GM12878 (cell line): Measurements from ENCODE around the gene SLC36A1. TPM values are rescaled to one million over a fixed set of nuclear protein-coding genes. Genes with fewer than 3 reads are reported as not detected.

Source experiments
- ATAC-seq: fragments of 200-7000 bp; cut with Tn5 transposase; 3 replicates; pipeline ENCODE4 v1.9.1; 2020; ENCODE audit warnings: mild to moderate bottlenecking, moderate library complexity
- BruUV-seq: library from RNA; stranded (reverse); fragments of 400-500 nt; replicated peaks from 2 replicates; lab custom pipeline; 2021; lab: Mats Ljungman, UMichigan
- CTCF ChIA-PET: fragments of 300-600 bp; sonication (Branson Sonifier 250); formaldehyde crosslinking; extraction: SDS; loops from one replicate; lab custom pipeline; 2021; ENCODE audit warnings: inconsistent platforms; lab: Yijun Ruan, JAX
- POLR2A ChIA-PET: fragments of 350-600 bp; formaldehyde crosslinking; extraction: SDS; loops from one replicate; lab custom pipeline; 2021; ENCODE audit warnings: inconsistent platforms; lab: Charles Lee
- RAD21 ChIA-PET: fragments of 300-600 bp; sonication (Branson Sonifier 250); formaldehyde crosslinking; loops from one replicate; lab custom pipeline; 2023; ENCODE audit warnings: antibody characterized with exemption; ENCODE audit not compliant: unreplicated experiment; lab: Charles Lee
- SMC1A ChIA-PET: fragments of 300-600 bp; sonication (Branson Sonifier 250); formaldehyde crosslinking; loops from one replicate; lab custom pipeline; 2023; ENCODE audit not compliant: unreplicated experiment, uncharacterized antibody; lab: Charles Lee
- DNase-seq: peaks from one replicate; pipeline ENCODE4 v3.0.0-alpha.2; 2011; ENCODE audit warnings: low read depth, low spot score
- FAIRE-seq: peaks from 3 replicates; lab custom pipeline; 2011; peaks lifted over from hg19 to GRCh38; lab: Jason Lieb, UNC
- H2AFZ ChIP-seq: 2 replicates; pipeline ENCODE4 v1.6.0; 2011; ENCODE audit warnings: low read depth, low read length, control low read depth; ENCODE audit not compliant: control insufficient read depth
- H3K27ac ChIP-seq: 2 replicates; pipeline ENCODE4 v1.5.1; 2011; ENCODE audit warnings: control low read depth; ENCODE audit not compliant: control insufficient read depth, insufficient read depth
- H3K27me3 ChIP-seq, 2 experiments: replicated peaks in 1 of 2; 2 replicates each; pipeline versions ENCODE4 v1.6.0 to v1.6.1; 2011; ENCODE audit warnings: low read length in 1 of 2; ENCODE audit not compliant: control insufficient read depth in 2 of 2, insufficient read depth in 2 of 2
- H3K36me3 ChIP-seq, 2 experiments: 2 replicates each; pipeline ENCODE4 v1.5.1; 2011; ENCODE audit warnings: low read length in 1 of 2; ENCODE audit not compliant: control insufficient read depth in 2 of 2, insufficient read depth in 2 of 2
- H3K4me1 ChIP-seq: 2 replicates; pipeline ENCODE4 v1.6.1; 2011; ENCODE audit warnings: mild to moderate bottlenecking, low read length, moderate library complexity, mixed read lengths; ENCODE audit not compliant: control insufficient read depth, insufficient read depth
- H3K4me2 ChIP-seq: 2 replicates; pipeline ENCODE4 v1.6.0; 2011; ENCODE audit warnings: control low read depth; ENCODE audit not compliant: control insufficient read depth, insufficient read depth
- H3K4me3 ChIP-seq: fragments of 200-600 bp; sonication (generic); 2 replicates; pipeline ENCODE4 v1.5.1; 2016
- H3K79me2 ChIP-seq: 2 replicates; pipeline ENCODE4 v1.6.0; 2011; ENCODE audit warnings: low read length; ENCODE audit not compliant: control insufficient read depth, insufficient read depth
- H3K9ac ChIP-seq: 2 replicates; pipeline ENCODE4 v1.8.0; 2011; ENCODE audit warnings: low read length, control low read depth, mixed read lengths; ENCODE audit not compliant: control insufficient read depth, insufficient read depth
- H3K9me3 ChIP-seq: replicated peaks from 3 replicates; pipeline ENCODE4 v1.5.1; 2011; ENCODE audit warnings: mild to moderate bottlenecking, low read length; ENCODE audit not compliant: control insufficient read depth, insufficient read depth
- H4K20me1 ChIP-seq: 2 replicates; pipeline ENCODE4 v1.6.0; 2011; ENCODE audit not compliant: control insufficient read depth, insufficient read depth
- CREB1 ChIP-seq: IDR thresholded peaks from 2 replicates; pipeline ENCODE4 v1.6.1; 2012; ENCODE audit warnings: low read depth, mild to moderate bottlenecking, inconsistent platforms
- MTA2 ChIP-seq: fragments of 450-650 bp; IDR thresholded peaks from 2 replicates; pipeline ENCODE4 v1.6.1; 2016; ENCODE audit warnings: low read depth, mild to moderate bottlenecking, moderate library complexity
- MYC ChIP-seq: IDR thresholded peaks from 2 replicates; pipeline ENCODE4 v1.6.1; 2011; ENCODE audit warnings: mild to moderate bottlenecking, low read length, moderate library complexity, inconsistent platforms; ENCODE audit not compliant: insufficient read depth, insufficient replicate concordance, insufficient read length, severe bottlenecking
- NR2C1 ChIP-seq: fragments of 450-650 bp; IDR thresholded peaks from 2 replicates; pipeline ENCODE4 v1.6.1; 2017; ENCODE audit warnings: antibody characterized with exemption, mild to moderate bottlenecking, moderate library complexity
- NR2F1 ChIP-seq: fragments of 450-650 bp; conservative IDR thresholded peaks from 2 replicates; pipeline ENCODE4 v1.6.1; 2017; ENCODE audit warnings: mild to moderate bottlenecking
- SP1 ChIP-seq: IDR thresholded peaks from one replicate; pipeline ENCODE4 v1.6.1; 2011; ENCODE audit warnings: low read depth, low read length
- STAT1 ChIP-seq: fragments of 450-650 bp; conservative IDR thresholded peaks from 2 replicates; pipeline ENCODE4 v1.6.1; 2014; ENCODE audit warnings: antibody characterized with exemption, mild to moderate bottlenecking
- WRNIP1 ChIP-seq: IDR thresholded peaks from 2 replicates; pipeline ENCODE4 v1.6.1; 2011; ENCODE audit warnings: low read depth, low read length, improper control_type of control experiment, borderline replicate concordance
- ZBED1 ChIP-seq: IDR thresholded peaks from 2 replicates; pipeline ENCODE4 v1.6.1; 2016; ENCODE audit warnings: borderline replicate concordance
- ZNF622 ChIP-seq: fragments of 450-650 bp; IDR thresholded peaks from 2 replicates; pipeline ENCODE4 v1.6.1; 2017; ENCODE audit warnings: mild to moderate bottlenecking, inconsistent platforms
- ZNF687 ChIP-seq: fragments of 450-650 bp; IDR thresholded peaks from 2 replicates; pipeline ENCODE4 v1.6.1; 2017; ENCODE audit warnings: mild to moderate bottlenecking, moderate library complexity
- ZZZ3 ChIP-seq: IDR thresholded peaks from 2 replicates; pipeline ENCODE4 v1.6.1; 2011; ENCODE audit warnings: low read depth; ENCODE audit not compliant: control insufficient read depth, insufficient read length
- in situ Hi-C: fragments of 300-500 bp; cut with MboI; formaldehyde crosslinking; loops from 9 replicates; pipeline ENCODE4 v1.14.3; 2018; ENCODE audit warnings: mixed read lengths
- intact Hi-C: fragments of 100-400 bp; cut with micrococcal nuclease; formaldehyde crosslinking; loops from one replicate; pipeline ENCODE4 v1.14.2; 2022; ENCODE audit not compliant: unreplicated experiment
- polyA plus RNA-seq, 11 experiments: library from polyadenylated mRNA; depleted of rRNA in 4 of 11; unstranded in 6 of 11; stranded (reverse) in 5 of 11; fragments of >200 nt; fragmentation: Nextera tagmentation in 4 of 11; fragmentation: Illumina TruSeq in 1 of 11; extraction: Ambion mirVana in 4 of 11; extraction: Trizol in 1 of 11; gene quantifications; 1 replicate in 1 of 11; 2 replicates in 10 of 11; pipeline versions ENCODE4 v1.2.1 to v1.2.3, GENCODE V29; 2011 to 2016; ENCODE audit warnings: inconsistent platforms in 2 of 11, missing spikeins in 2 of 11, low read depth in 1 of 11
- total RNA-seq, 4 experiments: library from RNA; depleted of rRNA in 3 of 4; stranded (reverse); fragments of >200 nt in 3 of 4; fragmentation: Illumina TruSeq in 1 of 4; extraction: Trizol in 1 of 4; gene quantifications; 2 replicates each; pipeline versions ENCODE4 v1.2.1 to v1.2.3, GENCODE V29; 2013 to 2021

The SLC36A1 gene
- total and polyA plus RNA-seq, 10 of the 15 experiments (the other 5 are each of a cell fraction or from before 2014, with no cell fraction given): 0.50 to 8.2 (median 3.5) TPM

- ChIA-PET CTCF (no interaction called here), SMC1A (no interaction called here), RAD21 (no interaction called here)
- no peak overlapping the region for H3K4me2 ChIP-seq
- in situ Hi-C loops: no loop called here
- ATAC-seq: no peak
- no peak overlapping the region for H3K4me3 ChIP-seq
- no peak overlapping the region for H2AFZ ChIP-seq
- no TSS peak for BruUV-seq
- TF ChIP-seq NR2C1 (no peak), SP1 (no peak), CREB1 (no peak), WRNIP1 (no peak), STAT1 (no peak), MYC (no peak), NR2F1 (no peak), ZBED1 (no peak), MTA2 (no peak), ZZZ3 (no peak), ZNF687 (no peak), ZNF622 (no peak)
- TF ChIP-seq, all 136 proteins: peak for 0
- DNase-seq (no peak), FAIRE-seq (no peak)
- H3K27ac ChIP-seq: no peak overlapping the region
- intact Hi-C loops: no loop called here
- H4K20me1 ChIP-seq: no peaks in the 10 kb centered on the region
- H3K4me1 ChIP-seq: no peaks in the 10 kb centered on the region
- POLR2A ChIA-PET: no interaction called here
- peaks cover 0 to 5% of the 10 kb centered on the region in 2 experiments; a peak in 1 of 4 replicates for H3K36me3 ChIP-seq
- H3K9me3 ChIP-seq: no peaks in the 10 kb centered on the region
- H3K9ac ChIP-seq: no peak overlapping the region
- H3K79me2 ChIP-seq: no peaks in the 10 kb centered on the region
- H3K27me3 ChIP-seq: no peaks in the 10 kb centered on the region
These were observed 22.0 kb downstream of the SLC36A1 start for GRCh38 chr5:151469386-151469785.
